ENCODE data around the gene AUTS2. TPM values are rescaled to one million over a fixed set of nuclear protein-coding genes. Genes with fewer than 3 reads are reported as not detected.

Gene AUTS2
- total and polyA plus RNA-seq, 9 of the 15 experiments (the other 6 are each of a cell fraction or from before 2014, with no cell fraction given) = 0.58 TPM; not detected in 8

GRCh38 chr7:70459546-70459945, 861.3 kb downstream of the AUTS2 start (continued):
- TF ChIP-seq ZBTB40 (IDR thresholded peaks at IDR 0.05) (no peak), ZBTB40 (CRISPR knock-in tag; IDR thresholded peaks at IDR 0.05) (no peak), HDAC2 (IDR thresholded peaks at IDR 0.05) (no peak), POLR3G (IDR thresholded peaks at IDR 0.05; ENCODE audit: extremely low read depth, insufficient read length, insufficient replicate concordance) (no peak), E2F4 (CRISPR knock-in tag; IDR thresholded peaks at IDR 0.05; ENCODE audit: low read depth) (no peak), FOXA3 (CRISPR knock-in tag; conservative IDR thresholded peaks at IDR 0.05 in 1 of 2, IDR thresholded peaks at IDR 0.05 in 1 of 2) (no peak)
